ENCODE measurements around the gene MT1E. TPM values are rescaled to one million over a fixed set of nuclear protein-coding genes. Genes with fewer than 3 reads are reported as not detected.

The MT1E gene
- 0.69 TPM in 1 of 5 replicates, not detected in the others for total RNA-seq (2022; extraction: Qiagen RNA extraction; ENCODE audit: low read depth)

GRCh38 chr16:56625140-56625942 is at the start of gene MT1E:
Gene MT1E (plus strand): TSS chr16:56625781. CDS start chr16:56625852, 71 bp downstream.

GRCh38 chr16:56589141-56590039 is 36.2 kb upstream of the MT1E start, which contains the start of gene MT3:
Gene MT3 (plus strand): TSS chr16:56589528. CDS start chr16:56589591, 63 bp downstream.

GRCh38 chr16:56608043-56608875 is 17.3 kb upstream of the MT1E start, which contains the start of gene MT2A:
Gene MT2A (plus strand): TSS chr16:56608584. CDS start chr16:56608656, 72 bp downstream.

GRCh38 chr16:56632156-56632847 is 6.7 kb downstream of the MT1E start, which contains the start of gene MT1M:
Gene MT1M (plus strand): TSS chr16:56632659. CDS start chr16:56632732, 73 bp downstream.

GRCh38 chr16:56637814-56638750 is 12.5 kb downstream of the MT1E start, which contains the start of gene MT1A:
Gene MT1A (plus strand): TSS chr16:56638666. CDS start chr16:56638739, 73 bp downstream.

GRCh38 chr16:56651586-56651985 is 26.0 kb downstream of the MT1E start, which contains the start of gene MT1B:
Gene MT1B (plus strand): TSS chr16:56651886. CDS start chr16:56651954, 68 bp downstream.

GRCh38 chr16:56657555-56658326 is 32.2 kb downstream of the MT1E start, which contains the start of gene MT1F:
Gene MT1F (plus strand): TSS chr16:56657959. CDS start chr16:56658059, 100 bp downstream.

GRCh38 chr16:56667581-56668571 is 42.3 kb downstream of the MT1E start, which contains the start of gene MT1G:
Gene MT1G (minus strand): TSS chr16:56668065. CDS start chr16:56667993, 72 bp downstream.

GRCh38 chr16:56669005-56669839 is 43.6 kb downstream of the MT1E start, which contains the start of gene MT1H:
Gene MT1H (plus strand): TSS chr16:56669814. CDS start chr16:56669885, 71 bp downstream.

Other genes starting within 250 kb of the MT1E start
- 58.6 to 71.7 TPM (median 66.7 TPM) in 5 replicates for gene AMFR, start 200.2 kb upstream of the MT1E start, total RNA-seq (2022; extraction: Qiagen RNA extraction; ENCODE audit: low read depth)
- 105 to 126 TPM (median 122 TPM) in 5 replicates for gene NUDT21, start 174.4 kb upstream of the MT1E start, total RNA-seq (2022; extraction: Qiagen RNA extraction; ENCODE audit: low read depth)
- gene OGFOD1, start 174.2 kb upstream of the MT1E start, total RNA-seq (2022; extraction: Qiagen RNA extraction; ENCODE audit: low read depth) = 65.9 to 95.4 TPM (median 79.4 TPM) in 5 replicates
- gene BBS2, start 105.8 kb upstream of the MT1E start, total RNA-seq (2022; extraction: Qiagen RNA extraction; ENCODE audit: low read depth) = 16.7 to 22.5 TPM (median 18.9 TPM) in 5 replicates
- not detected in 5 replicates for gene MT4, start 60.7 kb upstream of the MT1E start, total RNA-seq (2022; extraction: Qiagen RNA extraction; ENCODE audit: low read depth)
- gene MT3, start 36.3 kb upstream of the MT1E start, total RNA-seq (2022; extraction: Qiagen RNA extraction; ENCODE audit: low read depth) = 0.31 TPM in 1 of 5 replicates, not detected in the others
- gene MT2A, start 17.2 kb upstream of the MT1E start, total RNA-seq (2022; extraction: Qiagen RNA extraction; ENCODE audit: low read depth) = 1,633 to 2,275 TPM (median 1,837 TPM) in 5 replicates
- not detected in 5 replicates for gene MT1M, start 6.9 kb downstream of the MT1E start, total RNA-seq (2022; extraction: Qiagen RNA extraction; ENCODE audit: low read depth)
- 18.1 to 25.3 TPM (median 21.5 TPM) in 5 replicates for gene MT1A, start 12.9 kb downstream of the MT1E start, total RNA-seq (2022; extraction: Qiagen RNA extraction; ENCODE audit: low read depth)
- gene MT1B, start 26.1 kb downstream of the MT1E start, total RNA-seq (2022; extraction: Qiagen RNA extraction; ENCODE audit: low read depth) = 0.52 TPM in 2 of 5 replicates, not detected in the others
- gene MT1F, start 32.2 kb downstream of the MT1E start, total RNA-seq (2022; extraction: Qiagen RNA extraction; ENCODE audit: low read depth) = 15.9 to 26.2 TPM (median 18.6 TPM) in 5 replicates
- not detected in 5 replicates for gene MT1G, start 42.3 kb downstream of the MT1E start, total RNA-seq (2022; extraction: Qiagen RNA extraction; ENCODE audit: low read depth)
- not detected in 5 replicates for gene MT1H, start 44.0 kb downstream of the MT1E start, total RNA-seq (2022; extraction: Qiagen RNA extraction; ENCODE audit: low read depth)
- 449 to 807 TPM (median 553 TPM) in 5 replicates for gene MT1X, start 56.7 kb downstream of the MT1E start, total RNA-seq (2022; extraction: Qiagen RNA extraction; ENCODE audit: low read depth)
- gene NUP93, start 104.3 kb downstream of the MT1E start, total RNA-seq (2022; extraction: Qiagen RNA extraction; ENCODE audit: low read depth) = 89.1 to 104 TPM (median 98.0 TPM) in 5 replicates
- gene SLC12A3, start 239.4 kb downstream of the MT1E start, total RNA-seq (2022; extraction: Qiagen RNA extraction; ENCODE audit: low read depth) = not detected in 5 replicates

All from A549 treated with GW870086 at 1 μM for 4 hours (cell line).